Measurements from ENCODE around the gene BACE1-AS.

Gene BACE1-AS

DNA sequence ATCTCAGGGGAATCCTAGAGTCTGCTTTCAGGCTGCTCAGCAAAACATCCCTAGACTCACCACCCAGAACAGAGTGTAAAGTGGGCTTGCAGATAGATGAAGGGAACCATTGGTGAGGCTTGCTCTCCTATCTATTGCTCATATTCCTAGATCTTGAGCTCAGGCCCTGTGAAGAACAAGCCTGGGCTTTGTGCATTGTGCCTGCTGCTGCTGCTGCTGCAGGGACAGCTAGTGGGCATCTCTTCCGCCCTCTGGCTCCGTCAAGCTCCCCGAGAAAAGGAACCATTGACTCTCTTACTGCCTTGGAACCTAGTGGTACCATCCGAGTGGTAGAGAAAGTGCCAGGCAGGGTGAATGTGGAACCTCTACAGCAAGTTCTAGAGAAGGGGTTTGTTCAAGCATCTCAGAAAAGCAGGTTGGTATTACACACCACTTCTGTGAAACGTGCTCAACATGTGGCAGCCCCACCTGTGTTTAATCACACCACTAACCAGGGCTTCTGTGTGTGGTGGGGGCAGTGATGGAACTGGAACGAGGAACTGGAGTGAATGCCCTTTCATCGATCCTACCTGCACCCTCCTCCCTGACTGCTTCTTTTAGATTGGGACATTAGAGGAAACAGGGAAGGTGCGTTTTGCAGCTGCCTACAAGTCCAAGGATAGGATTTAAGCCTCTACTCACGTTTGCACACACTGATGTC, 4.4 kb downstream of the BACE1-AS start:
- peaks cover 14 to 16% of the 10 kb centered on the region in 2 donors for H3K4me1 ChIP-seq (ENCODE audit: control insufficient read depth in 2 of 2, insufficient read depth in 1 of 2, low read depth in 1 of 2, low read length in 2 of 2)
- no peak overlapping the region for H3K14ac ChIP-seq (ENCODE audit: low read length)
- H3K4me3 ChIP-seq (ENCODE audit: low read length in 2 of 2): no peak overlapping the region
- no peak overlapping the region for H3K4me2 ChIP-seq (ENCODE audit: insufficient read depth, low read length, poor library complexity, severe bottlenecking)
- peaks cover 15 to 43% of the 10 kb centered on the region in 2 donors for H3K36me3 ChIP-seq (replicated peaks in 1 of 2; ENCODE audit: control insufficient read depth in 2 of 2, insufficient read depth in 2 of 2, low read length in 2 of 2)
- H2BK5ac ChIP-seq (ENCODE audit: low read length): no peak overlapping the region
- H3K9ac ChIP-seq (ENCODE audit: low read depth, low read length, poor library complexity): no peak overlapping the region
- no peak overlapping the region for H2BK120ac ChIP-seq (ENCODE audit: low read depth, low read length)
- H3K27me3 ChIP-seq (ENCODE audit: control insufficient read depth in 3 of 3, insufficient read depth in 3 of 3, low read depth in 1 of 3, low read length in 3 of 3): no peaks in the 10 kb centered on the region
- H4K8ac ChIP-seq (ENCODE audit: low read depth, low read length): no peak overlapping the region
- H3K27ac ChIP-seq (replicated peaks; ENCODE audit: low read length): no peak overlapping the region
- H3K4ac ChIP-seq (ENCODE audit: low read length): no peak overlapping the region
- no peak overlapping the region for H2AK5ac ChIP-seq (ENCODE audit: low read depth, low read length)
- H2BK12ac ChIP-seq (ENCODE audit: low read length): no peak overlapping the region
- no CpG with 5 or more reads among the region's 9 CpGs for WGBS, 2 donors (ENCODE audit: extremely low coverage in 2 of 2, insufficient read length in 2 of 2, insufficient replicate concordance in 1 of 2)
- no peaks in the 10 kb centered on the region for H3K79me1 ChIP-seq (ENCODE audit: low read depth, low read length)
- H2AFZ ChIP-seq (ENCODE audit: low read length): no peak overlapping the region
- no peak overlapping the region for H3K18ac ChIP-seq (ENCODE audit: low read length)
- H3K23ac ChIP-seq (ENCODE audit: low read depth, low read length, poor library complexity): no peak overlapping the region
- no peak overlapping the region for H2BK15ac ChIP-seq (ENCODE audit: low read length)
- DNase-seq (ENCODE audit: low spot score): no peak
- no peaks in the 10 kb centered on the region for H3K9me3 ChIP-seq (replicated peaks in 1 of 2; ENCODE audit: control insufficient read depth in 2 of 2, insufficient read depth in 1 of 2, low read depth in 1 of 2, low read length in 2 of 2)
- no peak overlapping the region for H4K91ac ChIP-seq (ENCODE audit: low read depth, low read length, poor library complexity)

GRCh38 chr11:117296881-117297280, 5.7 kb downstream of the BACE1-AS start:
- no peaks in the 10 kb centered on the region for H3K9me3 ChIP-seq (replicated peaks in 1 of 2; ENCODE audit: control insufficient read depth in 2 of 2, insufficient read depth in 1 of 2, low read depth in 1 of 2, low read length in 2 of 2)
- no peaks in the 10 kb centered on the region for H3K79me1 ChIP-seq (ENCODE audit: low read depth, low read length)
- no peak overlapping the region for H3K18ac ChIP-seq (ENCODE audit: low read length)
- WGBS, 2 donors (ENCODE audit: extremely low coverage in 2 of 2, insufficient read length in 2 of 2, insufficient replicate concordance in 1 of 2): no CpG with 5 or more reads among the region's 6 CpGs
- H3K36me3 ChIP-seq (replicated peaks in 1 of 2; ENCODE audit: control insufficient read depth in 2 of 2, insufficient read depth in 2 of 2, low read length in 2 of 2): peaks cover 9 to 30% of the 10 kb centered on the region in 2 donors
- H3K4me2 ChIP-seq (ENCODE audit: insufficient read depth, low read length, poor library complexity, severe bottlenecking): no peak overlapping the region
- no peak overlapping the region for H2BK5ac ChIP-seq (ENCODE audit: low read length)
- H3K9ac ChIP-seq (ENCODE audit: low read depth, low read length, poor library complexity): no peak overlapping the region
- peaks cover 16 to 20% of the 10 kb centered on the region in 2 donors for H3K4me1 ChIP-seq (ENCODE audit: control insufficient read depth in 2 of 2, insufficient read depth in 1 of 2, low read depth in 1 of 2, low read length in 2 of 2)
- peak overlapping the region in 1 of 2 donors; percentile 45 for H3K4me3 ChIP-seq (ENCODE audit: low read length in 2 of 2)
- no peak overlapping the region for H3K14ac ChIP-seq (ENCODE audit: low read length)
- H2BK120ac ChIP-seq (ENCODE audit: low read depth, low read length): no peak overlapping the region
- no peak overlapping the region for H2BK15ac ChIP-seq (ENCODE audit: low read length)
- no peak overlapping the region for H2AFZ ChIP-seq (ENCODE audit: low read length)
- no peak overlapping the region for H4K8ac ChIP-seq (ENCODE audit: low read depth, low read length)
- H2BK12ac ChIP-seq (ENCODE audit: low read length): no peak overlapping the region
- no peak overlapping the region for H3K4ac ChIP-seq (ENCODE audit: low read length)
- DNase-seq (ENCODE audit: low spot score): no peak
- H2AK5ac ChIP-seq (ENCODE audit: low read depth, low read length): no peak overlapping the region
- no peaks in the 10 kb centered on the region for H3K27me3 ChIP-seq (ENCODE audit: control insufficient read depth in 3 of 3, insufficient read depth in 3 of 3, low read depth in 1 of 3, low read length in 3 of 3)
- no peak overlapping the region for H3K23ac ChIP-seq (ENCODE audit: low read depth, low read length, poor library complexity)
- H3K27ac ChIP-seq (replicated peaks; ENCODE audit: low read length): no peak overlapping the region
- no peak overlapping the region for H4K91ac ChIP-seq (ENCODE audit: low read depth, low read length, poor library complexity)

DNA sequence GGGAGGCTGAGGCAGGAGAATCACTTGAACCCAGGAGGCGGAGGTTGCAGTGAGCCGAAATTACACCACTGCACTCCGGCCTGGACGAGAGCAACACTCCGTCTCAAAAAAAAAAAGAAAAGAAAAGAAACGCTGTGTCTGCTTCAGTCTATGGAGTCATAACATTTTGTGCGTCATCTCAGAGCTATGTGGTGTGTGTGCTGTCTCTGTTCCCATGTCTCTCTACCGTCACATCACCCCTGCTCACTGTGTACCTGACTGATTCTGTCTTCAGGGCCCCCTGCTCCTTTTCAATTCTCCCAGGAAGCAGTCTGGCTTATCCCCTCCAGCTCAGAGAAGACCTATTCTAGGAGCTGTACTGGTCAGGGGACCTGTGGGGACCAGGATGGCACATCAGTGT, 7.0 kb downstream of the BACE1-AS start:
- Histone ChIP-seq H3K14ac (ENCODE audit: low read length) (no peak overlapping the region), H3K9me3 (replicated peaks in 1 of 2; ENCODE audit: control insufficient read depth in 2 of 2, insufficient read depth in 1 of 2, low read depth in 1 of 2, low read length in 2 of 2) (no peaks in the 10 kb centered on the region), H3K27me3 (ENCODE audit: control insufficient read depth in 3 of 3, insufficient read depth in 3 of 3, low read depth in 1 of 3, low read length in 3 of 3) (no peaks in the 10 kb centered on the region), H2BK15ac (ENCODE audit: low read length) (no peak overlapping the region), H2BK120ac (ENCODE audit: low read depth, low read length) (no peak overlapping the region), H3K27ac (replicated peaks; ENCODE audit: low read length) (no peak overlapping the region), H3K9ac (ENCODE audit: low read depth, low read length, poor library complexity) (no peak overlapping the region), H3K79me1 (ENCODE audit: low read depth, low read length) (no peaks in the 10 kb centered on the region), H3K4me2 (ENCODE audit: insufficient read depth, low read length, poor library complexity, severe bottlenecking) (no peak overlapping the region), H2AFZ (ENCODE audit: low read length) (no peak overlapping the region), H4K91ac (ENCODE audit: low read depth, low read length, poor library complexity) (no peak overlapping the region), H2BK12ac (ENCODE audit: low read length) (no peak overlapping the region), H3K4me3 (ENCODE audit: low read length in 2 of 2) (no peak overlapping the region), H3K4ac (ENCODE audit: low read length) (no peak overlapping the region), H2BK5ac (ENCODE audit: low read length) (no peak overlapping the region), H4K8ac (ENCODE audit: low read depth, low read length) (no peak overlapping the region), H3K18ac (ENCODE audit: low read length) (no peak overlapping the region), H3K36me3 (replicated peaks in 1 of 2; ENCODE audit: control insufficient read depth in 2 of 2, insufficient read depth in 2 of 2, low read length in 2 of 2) (peaks cover 5 to 20% of the 10 kb centered on the region in 2 donors), H2AK5ac (ENCODE audit: low read depth, low read length) (no peak overlapping the region), H3K23ac (ENCODE audit: low read depth, low read length, poor library complexity) (no peak overlapping the region), H3K4me1 (ENCODE audit: control insufficient read depth in 2 of 2, insufficient read depth in 1 of 2, low read depth in 1 of 2, low read length in 2 of 2) (peaks cover 16 to 20% of the 10 kb centered on the region in 2 donors)
- no peak for DNase-seq (ENCODE audit: low spot score)
- no CpG with 5 or more reads among the region's 8 CpGs for WGBS, 2 donors (ENCODE audit: extremely low coverage in 2 of 2, insufficient read length in 2 of 2, insufficient replicate concordance in 1 of 2)

DNA sequence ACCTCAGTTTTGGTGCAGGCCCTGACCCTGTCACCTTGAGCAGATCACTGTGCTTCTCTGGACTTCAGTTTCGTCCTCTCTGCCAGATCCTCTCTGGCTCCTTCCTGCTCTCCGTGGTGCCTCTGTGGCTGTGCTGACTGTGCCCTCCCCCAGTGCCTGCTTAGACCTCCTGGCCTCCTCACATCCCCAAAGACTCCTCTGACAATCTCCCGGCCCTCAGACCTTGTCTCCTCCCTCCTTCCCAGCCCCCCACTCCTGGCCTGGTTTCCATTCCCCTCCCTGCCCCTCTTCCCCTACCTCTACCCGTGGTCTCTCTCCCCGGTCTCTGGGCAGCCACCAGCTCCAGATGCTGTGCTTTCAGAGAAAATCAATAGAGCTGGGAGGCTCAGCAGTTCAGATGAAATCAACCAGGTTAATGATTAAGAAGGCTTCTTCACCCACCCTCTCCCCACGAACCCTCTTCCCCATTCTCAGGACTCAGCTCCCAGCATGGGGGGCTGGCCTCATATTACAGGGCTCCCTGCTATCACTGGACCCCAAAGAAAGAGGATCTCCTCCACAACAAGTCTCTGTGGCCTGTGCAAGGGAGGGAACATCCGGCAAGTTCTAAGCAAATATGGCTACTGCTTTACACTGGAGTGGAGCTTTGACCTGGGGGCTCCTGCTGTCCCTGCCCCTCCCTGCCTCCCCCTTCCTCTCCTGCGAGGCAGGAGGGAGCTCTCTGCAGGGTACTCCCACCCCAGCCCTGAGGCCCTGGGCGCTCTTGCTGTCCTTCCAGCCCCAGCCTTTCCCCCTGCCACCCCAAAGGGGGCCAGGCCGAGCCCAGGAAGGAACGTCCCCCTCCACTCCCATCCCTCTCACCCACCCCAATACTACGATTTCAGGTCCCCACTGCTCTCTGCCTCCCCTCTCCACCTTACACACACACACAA, 8.5 kb downstream of the BACE1-AS start:
- Histone ChIP-seq H3K36me3 (replicated peaks in 1 of 2; ENCODE audit: control insufficient read depth in 2 of 2, insufficient read depth in 2 of 2, low read length in 2 of 2) (peaks cover 3 to 11% of the 10 kb centered on the region in 2 donors), H2BK12ac (ENCODE audit: low read length) (no peak overlapping the region), H3K23ac (ENCODE audit: low read depth, low read length, poor library complexity) (no peak overlapping the region), H4K8ac (ENCODE audit: low read depth, low read length) (no peak overlapping the region), H3K9ac (ENCODE audit: low read depth, low read length, poor library complexity) (no peak overlapping the region), H3K4ac (ENCODE audit: low read length) (peak overlapping the region; percentile 19), H3K4me1 (ENCODE audit: control insufficient read depth in 2 of 2, insufficient read depth in 1 of 2, low read depth in 1 of 2, low read length in 2 of 2) (peaks cover 16 to 20% of the 10 kb centered on the region in 2 donors), H2AFZ (ENCODE audit: low read length) (peak overlapping the region; percentile 90), H4K91ac (ENCODE audit: low read depth, low read length, poor library complexity) (no peak overlapping the region), H2BK5ac (ENCODE audit: low read length) (peak overlapping the region; percentile 49), H3K18ac (ENCODE audit: low read length) (peak overlapping the region; percentile 93), H3K27ac (replicated peaks; ENCODE audit: low read length) (peak overlapping the region; percentile 71), H2AK5ac (ENCODE audit: low read depth, low read length) (no peak overlapping the region), H2BK120ac (ENCODE audit: low read depth, low read length) (no peak overlapping the region), H3K4me2 (ENCODE audit: insufficient read depth, low read length, poor library complexity, severe bottlenecking) (no peak overlapping the region), H3K27me3 (ENCODE audit: control insufficient read depth in 3 of 3, insufficient read depth in 3 of 3, low read depth in 1 of 3, low read length in 3 of 3) (no peaks in the 10 kb centered on the region), H3K4me3 (ENCODE audit: low read length in 2 of 2) (peak overlapping the region in 1 of 2 donors; percentile 40), H3K14ac (ENCODE audit: low read length) (no peak overlapping the region), H3K79me1 (ENCODE audit: low read depth, low read length) (no peaks in the 10 kb centered on the region), H3K9me3 (replicated peaks in 1 of 2; ENCODE audit: control insufficient read depth in 2 of 2, insufficient read depth in 1 of 2, low read depth in 1 of 2, low read length in 2 of 2) (no peaks in the 10 kb centered on the region), H2BK15ac (ENCODE audit: low read length) (no peak overlapping the region)
- WGBS, 2 donors (ENCODE audit: extremely low coverage in 2 of 2, insufficient read length in 2 of 2, insufficient replicate concordance in 1 of 2): no CpG with 5 or more reads among the region's 12 CpGs
- DNase-seq (ENCODE audit: low spot score): no peak

All from neuronal stem cell (in vitro differentiated cells).